GM18861 (cell line): ENCODE results near the gene ADAM10.

Experiments used
- ATAC-seq: cut with Tn5 transposase; IDR thresholded peaks from one replicate; pipeline ENCODE4 v1.9.1; 2021; ENCODE audit not compliant: unreplicated experiment

Gene ADAM10

GRCh38 chr15:58587486-58587885 is 162.0 kb downstream of the ADAM10 start:
- no peak for ATAC-seq

- no peak for ATAC-seq
Measured at GRCh38 chr15:58585693-58586443, 163.6 kb downstream of the ADAM10 start.

- no peak for ATAC-seq
Measured at GRCh38 chr15:58584789-58585461, 164.6 kb downstream of the ADAM10 start.

- no peak for ATAC-seq
Measured at GRCh38 chr15:58583171-58583908, 166.2 kb downstream of the ADAM10 start.

GRCh38 chr15:58582160-58582559 is 167.3 kb downstream of the ADAM10 start:
- ATAC-seq, result no peak

- ATAC-seq, result no peak
Measured at GRCh38 chr15:58576657-58577056, 172.8 kb downstream of the ADAM10 start.

- ATAC-seq, result no peak
Measured at GRCh38 chr15:58575045-58575786, 174.3 kb downstream of the ADAM10 start.

- no peak for ATAC-seq
Measured at GRCh38 chr15:58574631-58575030, 174.9 kb downstream of the ADAM10 start.

GRCh38 chr15:58573270-58573669 is 176.2 kb downstream of the ADAM10 start:
- ATAC-seq, result no peak

GRCh38 chr15:58572521-58572920 is 177.0 kb downstream of the ADAM10 start:
- ATAC-seq, result no peak

- ATAC-seq, result no peak
Measured at GRCh38 chr15:58571491-58571890, 178.0 kb downstream of the ADAM10 start.

- no peak for ATAC-seq
Measured at GRCh38 chr15:58569455-58569854, 180.1 kb downstream of the ADAM10 start.

GRCh38 chr15:58568157-58568571 is 181.3 kb downstream of the ADAM10 start:
- ATAC-seq, result no peak

GRCh38 chr15:58566029-58566428 is 183.5 kb downstream of the ADAM10 start:
- no peak for ATAC-seq

- ATAC-seq, result no peak
Measured at GRCh38 chr15:58565619-58566018, 183.9 kb downstream of the ADAM10 start.

GRCh38 chr15:58564981-58565380 is 184.5 kb downstream of the ADAM10 start:
- ATAC-seq, result no peak

GRCh38 chr15:58562135-58562534 is 187.4 kb downstream of the ADAM10 start:
- ATAC-seq, result no peak

- ATAC-seq, result no peak
Measured at GRCh38 chr15:58561321-58561720, 188.2 kb downstream of the ADAM10 start.

- ATAC-seq, result no peak
Measured at GRCh38 chr15:58559904-58560588, 189.5 kb downstream of the ADAM10 start.

- ATAC-seq, result no peak
Measured at GRCh38 chr15:58558777-58559176, 190.7 kb downstream of the ADAM10 start.

- no peak for ATAC-seq
Measured at GRCh38 chr15:58556541-58556940, 193.0 kb downstream of the ADAM10 start.
